ENCODE results near the gene HSF2BP.

- TF ChIP-seq EP300 (IDR thresholded peaks at IDR 0.05) (no peak), POLR2AphosphoS5 (IDR thresholded peaks at IDR 0.05) (no peak), POLR2A (IDR thresholded peaks at IDR 0.05) (no peak), CTCF (IDR thresholded peaks at IDR 0.05) (no peak)
Measured at GRCh38 chr21:43692949-43693348, 33.7 kb upstream of the HSF2BP start.

Data from stomach (tissue), 4 donors.